GM13977 (cell line): ENCODE data around the gene KLHL29.

Source experiments
- DNase-seq: peaks from one replicate; pipeline ENCODE4 v3.0.0; 2012; ENCODE audit warnings: low spot score
- in situ Hi-C: fragments of 300-500 bp; cut with MboI; formaldehyde crosslinking; loops from one replicate; pipeline ENCODE4 v1.12.0; 2022; ENCODE audit warnings: low sequenced_read_pairs, low pct_unique_long_range_greater_than_20kb, mixed read lengths, inconsistent platforms; ENCODE audit not compliant: unreplicated experiment
- TF ChIP-seq, protein P1 (sequence below): IDR thresholded peaks from 2 replicates; pipeline ENCODE4 v1.5.1; 2012; ENCODE audit warnings: mild to moderate bottlenecking, control low read depth; ENCODE audit not compliant: insufficient read depth; ENCODE audit errors: extremely low read depth, missing control alignments

The KLHL29 gene

GRCh38 chr2:23592061-23592685 is 207.2 kb downstream of the KLHL29 start:
- in situ Hi-C loops, result no loop called here
- no peak for DNase-seq
- TF ChIP-seq, protein P1, sequence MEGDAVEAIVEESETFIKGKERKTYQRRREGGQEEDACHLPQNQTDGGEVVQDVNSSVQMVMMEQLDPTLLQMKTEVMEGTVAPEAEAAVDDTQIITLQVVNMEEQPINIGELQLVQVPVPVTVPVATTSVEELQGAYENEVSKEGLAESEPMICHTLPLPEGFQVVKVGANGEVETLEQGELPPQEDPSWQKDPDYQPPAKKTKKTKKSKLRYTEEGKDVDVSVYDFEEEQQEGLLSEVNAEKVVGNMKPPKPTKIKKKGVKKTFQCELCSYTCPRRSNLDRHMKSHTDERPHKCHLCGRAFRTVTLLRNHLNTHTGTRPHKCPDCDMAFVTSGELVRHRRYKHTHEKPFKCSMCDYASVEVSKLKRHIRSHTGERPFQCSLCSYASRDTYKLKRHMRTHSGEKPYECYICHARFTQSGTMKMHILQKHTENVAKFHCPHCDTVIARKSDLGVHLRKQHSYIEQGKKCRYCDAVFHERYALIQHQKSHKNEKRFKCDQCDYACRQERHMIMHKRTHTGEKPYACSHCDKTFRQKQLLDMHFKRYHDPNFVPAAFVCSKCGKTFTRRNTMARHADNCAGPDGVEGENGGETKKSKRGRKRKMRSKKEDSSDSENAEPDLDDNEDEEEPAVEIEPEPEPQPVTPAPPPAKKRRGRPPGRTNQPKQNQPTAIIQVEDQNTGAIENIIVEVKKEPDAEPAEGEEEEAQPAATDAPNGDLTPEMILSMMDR, result no peak

DNA sequence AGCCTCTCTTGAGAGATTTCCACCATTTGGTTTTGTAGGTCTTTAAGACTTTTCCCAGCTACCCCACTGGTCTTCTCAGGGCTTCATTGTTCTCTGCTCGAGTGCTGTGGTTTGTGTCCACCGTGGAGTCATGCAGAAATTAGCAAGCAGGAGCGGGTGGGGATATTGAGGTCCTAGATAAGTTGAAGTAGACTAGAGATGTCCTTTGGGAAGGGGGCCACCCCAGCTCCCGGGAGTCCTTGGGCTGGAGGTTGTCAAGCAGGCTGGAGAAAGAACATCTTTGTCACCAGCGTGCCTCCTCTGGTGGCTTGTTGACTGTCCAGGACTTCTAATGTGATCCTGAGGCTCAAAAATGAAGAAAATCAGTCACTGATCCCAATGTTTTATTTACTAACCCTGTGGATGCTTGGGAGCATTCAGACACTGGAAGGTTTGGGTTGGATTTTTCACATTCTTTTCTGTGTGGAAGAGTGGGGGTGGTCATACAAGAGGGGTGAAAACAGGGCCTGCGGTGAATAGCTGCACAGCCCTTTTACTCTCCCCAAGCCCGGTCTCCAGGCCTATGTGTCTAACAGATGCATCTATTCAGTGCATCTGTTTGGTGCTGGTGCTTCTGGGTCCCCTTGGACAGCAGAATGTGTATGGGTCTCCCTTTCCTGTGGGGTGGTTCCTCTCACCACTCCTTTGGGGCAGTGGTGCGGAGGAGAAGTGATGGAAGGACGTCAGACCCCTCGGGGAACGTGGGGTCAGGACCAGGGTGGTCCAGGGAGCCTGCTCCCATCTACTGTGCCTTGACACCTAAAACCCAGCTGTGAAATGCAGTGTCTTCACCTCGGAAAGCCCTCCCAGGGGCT is 208.1 kb downstream of the KLHL29 start:
- no peak for DNase-seq
- in situ Hi-C loops, result no loop called here
- TF ChIP-seq, protein P1, result no peak

DNA sequence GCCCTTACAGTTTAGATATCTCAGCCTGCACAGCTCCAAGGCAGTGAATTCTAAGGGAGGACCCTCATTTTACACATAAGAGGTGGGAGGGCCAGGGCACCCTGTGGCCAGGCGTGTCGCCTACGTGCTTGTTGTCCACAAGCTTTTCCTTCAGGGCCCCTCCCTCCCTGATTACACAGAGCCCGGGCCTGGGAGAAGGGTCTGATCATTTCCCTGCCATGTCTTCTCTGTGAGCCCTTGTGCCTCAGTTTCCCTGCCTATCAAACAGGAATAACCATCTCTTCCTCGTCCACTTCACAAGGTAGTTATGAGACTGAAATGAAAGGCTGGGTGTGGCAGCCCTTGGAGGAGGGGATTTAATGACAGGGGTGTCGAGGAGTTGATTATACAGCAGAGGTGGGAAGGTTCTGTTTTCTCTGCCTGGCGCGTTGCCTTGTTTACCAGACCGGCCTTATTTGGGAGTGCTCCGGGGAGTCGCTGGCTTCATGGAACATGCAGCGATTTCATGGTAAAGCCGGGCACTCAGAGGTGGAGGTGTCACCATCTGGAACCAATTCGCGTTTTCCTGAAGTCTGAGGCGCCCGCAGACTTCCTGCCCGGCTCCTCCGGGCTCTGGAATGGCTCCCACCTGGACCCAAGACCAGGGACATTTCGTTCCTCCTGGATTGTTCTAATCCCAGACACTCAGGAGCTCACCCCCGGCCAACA is 208.9 kb downstream of the KLHL29 start:
- in situ Hi-C loops, result no loop called here
- TF ChIP-seq, protein P1, result no peak
- no peak for DNase-seq

DNA sequence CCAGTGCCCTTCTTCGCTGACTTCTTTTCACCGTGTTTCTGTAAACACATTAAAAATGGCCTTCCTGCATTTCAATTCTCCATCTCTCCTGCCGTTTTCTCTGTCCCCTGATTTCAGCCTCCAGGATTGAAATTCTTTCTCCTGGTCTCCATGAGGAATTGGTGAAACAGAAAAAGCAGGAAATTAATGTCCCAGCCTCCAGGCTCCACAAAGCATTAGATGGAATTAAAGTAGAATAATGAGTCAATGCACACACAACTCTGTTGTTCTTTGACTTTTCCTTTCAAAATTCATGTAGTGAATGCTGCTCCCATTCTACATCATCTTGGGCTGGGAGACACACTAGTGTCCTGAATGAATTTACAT is 209.5 kb downstream of the KLHL29 start:
- in situ Hi-C loops, result no loop called here
- TF ChIP-seq, protein P1, result no peak
- no peak for DNase-seq

- TF ChIP-seq, protein P1, result no peak
- in situ Hi-C loops, result no loop called here
- DNase-seq, result no peak
These were observed 210.0 kb downstream of the KLHL29 start for GRCh38 chr2:23595021-23595420.

GRCh38 chr2:23595601-23596251 is 210.7 kb downstream of the KLHL29 start:
- TF ChIP-seq, protein P1, result no peak
- no peak for DNase-seq
- in situ Hi-C loops, result no loop called here
